ENCODE measurements around the gene KL. TPM values are rescaled to one million over a fixed set of nuclear protein-coding genes. Genes with fewer than 3 reads are reported as not detected.

Gene KL
- total RNA-seq, 4 donors from 2014 or later: 1.3 to 1.6 (median 1.4) TPM

DNA sequence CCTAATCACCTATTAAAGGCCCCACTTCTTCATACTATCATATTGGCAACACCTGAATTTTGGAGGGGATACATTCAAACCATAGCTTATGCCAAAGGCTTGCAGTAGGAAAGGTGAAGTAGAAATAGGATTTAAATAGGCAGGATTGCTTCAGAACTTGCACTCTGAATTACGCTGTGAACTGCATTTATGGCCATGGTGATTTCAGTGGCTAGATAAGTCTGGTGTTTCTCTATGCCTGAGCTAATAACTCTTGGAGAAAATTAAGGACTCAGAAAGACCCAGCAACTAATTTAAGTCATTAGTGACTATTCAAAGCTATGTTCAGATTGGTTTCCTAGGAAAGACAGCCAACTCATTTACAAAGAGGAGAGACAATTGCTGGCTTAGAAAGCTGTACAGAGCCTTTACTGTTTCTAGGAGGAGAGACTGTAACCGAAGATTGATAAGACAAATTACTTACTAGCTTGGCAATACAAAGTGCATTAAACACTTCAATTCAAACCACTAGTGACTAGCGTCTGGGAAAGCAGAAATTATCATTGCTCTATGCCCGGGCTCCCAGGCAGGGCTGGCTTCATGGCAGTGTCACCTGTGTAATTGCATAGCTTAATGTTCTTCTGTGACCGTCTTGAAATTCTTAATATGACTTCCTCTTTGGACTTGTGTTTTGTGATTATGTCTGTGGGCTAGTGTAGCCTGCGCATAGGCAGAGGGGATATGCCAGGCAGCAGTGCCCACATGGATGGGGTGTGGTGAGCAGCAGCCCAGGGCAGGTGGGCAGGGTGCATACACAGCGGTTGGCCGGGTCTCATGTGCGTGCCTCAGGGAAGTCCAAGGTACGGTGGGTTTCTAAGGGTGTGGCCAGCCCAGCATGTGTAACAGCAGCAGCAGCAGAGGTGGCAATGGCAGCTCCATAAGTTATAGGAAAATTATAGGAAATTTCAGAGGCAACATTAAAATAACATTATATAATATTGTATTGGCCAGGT lies 60.1 kb downstream of the KL start:
- Histone ChIP-seq H3K36me3 (no peaks in the 10 kb centered on the region), H3K4me1 (peaks cover 0 to 4% of the 10 kb centered on the region in 2 donors), H3K27ac (no peak overlapping the region), H3K27me3 (no peaks in the 10 kb centered on the region), H3K9me3 (no peaks in the 10 kb centered on the region), H3K4me3 (no peak overlapping the region)
- intact Hi-C loops (cut with DNase I; ENCODE audit: low total_unique reads): no loop called here
- DNase-seq: no peak
- ATAC-seq: no peak
- TF ChIP-seq POLR2A (IDR thresholded peaks at IDR 0.05): no peak
- TF ChIP-seq, protein P1, sequence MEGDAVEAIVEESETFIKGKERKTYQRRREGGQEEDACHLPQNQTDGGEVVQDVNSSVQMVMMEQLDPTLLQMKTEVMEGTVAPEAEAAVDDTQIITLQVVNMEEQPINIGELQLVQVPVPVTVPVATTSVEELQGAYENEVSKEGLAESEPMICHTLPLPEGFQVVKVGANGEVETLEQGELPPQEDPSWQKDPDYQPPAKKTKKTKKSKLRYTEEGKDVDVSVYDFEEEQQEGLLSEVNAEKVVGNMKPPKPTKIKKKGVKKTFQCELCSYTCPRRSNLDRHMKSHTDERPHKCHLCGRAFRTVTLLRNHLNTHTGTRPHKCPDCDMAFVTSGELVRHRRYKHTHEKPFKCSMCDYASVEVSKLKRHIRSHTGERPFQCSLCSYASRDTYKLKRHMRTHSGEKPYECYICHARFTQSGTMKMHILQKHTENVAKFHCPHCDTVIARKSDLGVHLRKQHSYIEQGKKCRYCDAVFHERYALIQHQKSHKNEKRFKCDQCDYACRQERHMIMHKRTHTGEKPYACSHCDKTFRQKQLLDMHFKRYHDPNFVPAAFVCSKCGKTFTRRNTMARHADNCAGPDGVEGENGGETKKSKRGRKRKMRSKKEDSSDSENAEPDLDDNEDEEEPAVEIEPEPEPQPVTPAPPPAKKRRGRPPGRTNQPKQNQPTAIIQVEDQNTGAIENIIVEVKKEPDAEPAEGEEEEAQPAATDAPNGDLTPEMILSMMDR (IDR thresholded peaks at IDR 0.05 in 4 of 5, conservative IDR thresholded peaks at IDR 0.05 in 1 of 5): no peak
- in situ Hi-C loops (cut with MboI; ENCODE audit: low sequenced_read_pairs in 4 of 4): no loop called here

DNA sequence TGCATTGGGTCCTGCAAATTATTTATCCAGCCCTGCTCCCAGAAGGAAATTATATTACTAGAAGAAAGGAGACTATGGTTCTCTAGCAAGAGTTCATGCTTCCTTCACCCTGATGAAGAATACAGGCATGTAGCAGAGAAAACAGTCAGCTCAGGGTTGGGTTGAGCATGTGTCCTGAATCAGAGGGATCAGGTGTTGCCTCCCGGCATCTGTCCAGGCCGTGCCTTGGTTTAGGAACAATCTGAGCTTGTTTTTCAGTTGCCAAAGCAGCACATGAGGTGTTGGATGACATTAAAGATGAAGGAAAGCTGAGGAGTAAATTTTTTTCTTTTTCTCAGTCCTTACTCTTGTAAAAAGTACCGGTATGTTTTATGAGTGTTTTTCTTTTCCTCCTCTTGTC lies 62.0 kb downstream of the KL start:
- Histone ChIP-seq H3K36me3 (no peaks in the 10 kb centered on the region), H3K4me3 (no peak overlapping the region), H3K27ac (peak overlapping the region in 1 of 4 donors; percentile 7), H3K9me3 (no peaks in the 10 kb centered on the region), H3K4me1 (peaks cover 0 to 4% of the 10 kb centered on the region in 2 donors), H3K27me3 (no peaks in the 10 kb centered on the region)
- no peak for TF ChIP-seq POLR2A (IDR thresholded peaks at IDR 0.05)
- in situ Hi-C loops (cut with MboI; ENCODE audit: low sequenced_read_pairs in 4 of 4) (no loop called here), intact Hi-C loops (cut with DNase I; ENCODE audit: low total_unique reads) (no loop called here)
- ATAC-seq (peak; percentile 78 to 98), DNase-seq (peak; percentile 61 to 77)

DNA sequence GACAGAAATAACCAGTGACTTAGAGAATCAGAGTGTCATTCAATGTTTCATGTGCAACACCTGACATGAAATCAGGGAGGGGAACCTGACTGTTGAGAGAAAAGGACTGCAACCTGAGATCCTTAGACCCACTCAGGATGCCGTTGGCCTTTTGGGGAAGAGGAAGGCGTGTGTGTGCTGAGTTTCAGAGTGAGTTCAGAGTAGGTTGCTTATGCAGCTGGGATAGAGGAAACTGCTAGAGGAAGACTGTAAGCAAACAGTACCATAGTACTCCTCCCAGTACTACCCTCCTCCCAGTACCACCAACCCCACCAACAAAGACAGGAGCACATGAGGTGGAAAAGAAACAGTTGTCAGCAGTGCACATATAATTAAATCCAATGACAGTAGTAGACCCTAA lies 63.7 kb downstream of the KL start:
- in situ Hi-C loops (cut with MboI; ENCODE audit: low sequenced_read_pairs in 4 of 4): no loop called here
- TF ChIP-seq, protein P1 (IDR thresholded peaks at IDR 0.05 in 4 of 5, conservative IDR thresholded peaks at IDR 0.05 in 1 of 5): no peak
- no peak for TF ChIP-seq POLR2A (IDR thresholded peaks at IDR 0.05)
- no peak for ATAC-seq

DNA sequence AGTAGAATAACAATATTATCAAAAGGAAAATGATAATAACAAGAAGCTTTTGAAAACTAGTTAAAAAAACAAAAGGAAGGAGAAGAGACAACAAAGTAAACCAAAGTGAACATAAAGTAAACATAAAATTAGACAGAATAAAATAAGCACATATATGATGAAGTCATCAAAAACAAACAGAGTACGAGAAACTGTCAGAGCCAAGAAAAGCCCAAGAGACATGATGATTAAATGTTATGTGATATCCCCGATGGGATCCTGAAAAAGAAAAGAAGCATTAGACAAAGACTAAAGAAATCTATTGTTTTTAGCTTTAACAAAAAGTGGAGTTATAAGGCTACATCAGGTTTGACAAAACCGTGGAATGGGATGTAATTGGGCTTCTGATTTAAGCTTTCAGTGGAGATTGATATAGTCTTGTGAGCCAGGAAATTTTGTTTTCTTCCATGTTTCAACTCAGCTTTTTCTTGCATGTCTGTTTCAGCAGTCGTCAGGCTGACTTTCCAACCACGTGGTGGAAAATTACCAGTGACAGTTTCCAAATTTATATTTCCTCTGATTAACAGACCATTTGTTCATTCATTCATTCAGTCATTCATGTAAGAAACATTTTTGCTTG lies 64.9 kb downstream of the KL start:
- Histone ChIP-seq H3K4me1 (peaks cover 0 to 4% of the 10 kb centered on the region in 2 donors), H3K27ac (no peak overlapping the region), H3K27me3 (no peaks in the 10 kb centered on the region), H3K9me3 (no peaks in the 10 kb centered on the region), H3K36me3 (no peaks in the 10 kb centered on the region), H3K4me3 (no peak overlapping the region)
- no peak for DNase-seq
- no peak for ATAC-seq
- in situ Hi-C loops (cut with MboI; ENCODE audit: low sequenced_read_pairs in 4 of 4): no loop called here
- TF ChIP-seq POLR2A (IDR thresholded peaks at IDR 0.05): no peak
- TF ChIP-seq, protein P1 (IDR thresholded peaks at IDR 0.05 in 4 of 5, conservative IDR thresholded peaks at IDR 0.05 in 1 of 5): no peak
- intact Hi-C loops (cut with DNase I; ENCODE audit: low total_unique reads): no loop called here

More for the DNA sequence above, 63.7 kb downstream of the KL start:
- Histone ChIP-seq H3K4me1 (peaks cover 0 to 4% of the 10 kb centered on the region in 2 donors), H3K9me3 (no peaks in the 10 kb centered on the region), H3K27ac (no peak overlapping the region), H3K27me3 (no peaks in the 10 kb centered on the region), H3K36me3 (no peaks in the 10 kb centered on the region), H3K4me3 (no peak overlapping the region)
- no peak for DNase-seq
- intact Hi-C loops (cut with DNase I; ENCODE audit: low total_unique reads): no loop called here

DNA sequence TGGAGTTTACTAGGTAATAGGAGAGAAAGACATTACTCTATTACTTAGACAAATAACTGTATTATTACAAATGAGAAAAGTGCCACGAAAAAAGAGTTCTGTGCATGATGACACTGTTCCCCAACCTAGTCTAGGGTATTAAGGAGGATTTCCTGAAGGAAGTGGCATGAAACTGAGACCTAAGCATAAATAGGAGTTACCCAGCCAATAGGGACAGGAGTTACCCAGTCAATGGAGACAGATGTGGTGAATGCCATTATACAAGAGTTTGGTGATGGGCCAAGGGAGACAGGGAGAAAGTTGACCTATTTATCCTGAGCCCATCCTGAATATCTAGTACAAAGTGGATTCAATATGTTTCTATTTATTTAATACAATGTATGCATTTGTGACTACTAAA lies 65.4 kb downstream of the KL start:
- no peak overlapping the region for H3K27ac ChIP-seq
- no peaks in the 10 kb centered on the region for H3K27me3 ChIP-seq
- DNase-seq (no peak), ATAC-seq (no peak)
- no peak overlapping the region for H3K4me3 ChIP-seq
- no peaks in the 10 kb centered on the region for H3K36me3 ChIP-seq
- H3K9me3 ChIP-seq: no peaks in the 10 kb centered on the region
- peaks cover 0 to 4% of the 10 kb centered on the region in 2 donors for H3K4me1 ChIP-seq
- intact Hi-C loops (cut with DNase I; ENCODE audit: low total_unique reads): no loop called here
- in situ Hi-C loops (cut with MboI; ENCODE audit: low sequenced_read_pairs in 4 of 4): no loop called here
- no peak for TF ChIP-seq POLR2A (IDR thresholded peaks at IDR 0.05)
- TF ChIP-seq, protein P1 (IDR thresholded peaks at IDR 0.05 in 4 of 5, conservative IDR thresholded peaks at IDR 0.05 in 1 of 5): no peak

All from gastrocnemius medialis (tissue), 4 donors.